ENCODE measurements around the gene WNT11.
A peak's percentile ranks its signal among the peaks of the same experiment; 100 is the strongest.

The WNT11 gene

GRCh38 chr11:76207642-76208401, 1.5 kb upstream of the WNT11 start:
- H3K9me2 ChIP-seq (replicated peaks; ENCODE audit: control insufficient read depth, low read length), result no peaks in the 10 kb centered on the region
- no peaks in the 10 kb centered on the region for H3K9me3 ChIP-seq (ENCODE audit: control insufficient read depth, insufficient read depth, low read length)
- peaks cover 41% of the 10 kb centered on the region for H3K4me1 ChIP-seq (ENCODE audit: control insufficient read depth, low read length)
- H3K36me3 ChIP-seq (ENCODE audit: control insufficient read depth, low read length), result no peaks in the 10 kb centered on the region
- no peaks in the 10 kb centered on the region; the same call in 1 of the 2 replicates for H3F3A ChIP-seq (ENCODE audit: control insufficient read depth, insufficient read depth)
- peaks cover 5% of the 10 kb centered on the region; the same call in 1 of the 2 replicates for H4K20me1 ChIP-seq (ENCODE audit: control insufficient read depth, insufficient read depth, low read depth, low read length)
- H3K27me3 ChIP-seq (ENCODE audit: control insufficient read depth, low read length), result peaks cover 79% of the 10 kb centered on the region
- peak overlapping the region; percentile 92 for H3K4me2 ChIP-seq (ENCODE audit: low read length)
- H3K4me3 ChIP-seq (ENCODE audit: low read length), result peak overlapping the region; percentile 66
- H3K27ac ChIP-seq (ENCODE audit: low read depth, low read length), result no peak overlapping the region
- TF ChIP-seq EZH2phosphoT487 (IDR thresholded peaks at IDR 0.05; ENCODE audit: borderline replicate concordance, low read length), result no peak; the same call in 1 of the 2 replicates
- TF ChIP-seq, protein P1, sequence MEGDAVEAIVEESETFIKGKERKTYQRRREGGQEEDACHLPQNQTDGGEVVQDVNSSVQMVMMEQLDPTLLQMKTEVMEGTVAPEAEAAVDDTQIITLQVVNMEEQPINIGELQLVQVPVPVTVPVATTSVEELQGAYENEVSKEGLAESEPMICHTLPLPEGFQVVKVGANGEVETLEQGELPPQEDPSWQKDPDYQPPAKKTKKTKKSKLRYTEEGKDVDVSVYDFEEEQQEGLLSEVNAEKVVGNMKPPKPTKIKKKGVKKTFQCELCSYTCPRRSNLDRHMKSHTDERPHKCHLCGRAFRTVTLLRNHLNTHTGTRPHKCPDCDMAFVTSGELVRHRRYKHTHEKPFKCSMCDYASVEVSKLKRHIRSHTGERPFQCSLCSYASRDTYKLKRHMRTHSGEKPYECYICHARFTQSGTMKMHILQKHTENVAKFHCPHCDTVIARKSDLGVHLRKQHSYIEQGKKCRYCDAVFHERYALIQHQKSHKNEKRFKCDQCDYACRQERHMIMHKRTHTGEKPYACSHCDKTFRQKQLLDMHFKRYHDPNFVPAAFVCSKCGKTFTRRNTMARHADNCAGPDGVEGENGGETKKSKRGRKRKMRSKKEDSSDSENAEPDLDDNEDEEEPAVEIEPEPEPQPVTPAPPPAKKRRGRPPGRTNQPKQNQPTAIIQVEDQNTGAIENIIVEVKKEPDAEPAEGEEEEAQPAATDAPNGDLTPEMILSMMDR (IDR thresholded peaks at IDR 0.05; ENCODE audit: low read depth, low read length, poor library complexity, severe bottlenecking), result peak; percentile 78
- H3K79me2 ChIP-seq (ENCODE audit: control insufficient read depth, low read length), result no peaks in the 10 kb centered on the region

DNA sequence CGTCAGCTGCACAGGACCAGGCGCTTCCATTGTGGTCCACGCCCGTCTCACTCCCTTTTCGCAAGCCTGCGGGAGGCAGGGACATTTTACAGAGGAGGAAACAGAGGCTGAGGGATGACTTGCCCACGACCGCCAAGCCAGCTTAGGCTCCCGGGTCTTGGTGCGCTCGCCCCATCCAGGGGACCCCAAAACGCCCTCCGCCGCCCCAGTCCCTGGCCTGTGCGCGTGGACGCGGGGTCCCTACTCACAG, 300 bp downstream of the WNT11 start:
- Histone ChIP-seq H4K20me1 (ENCODE audit: control insufficient read depth, insufficient read depth, low read depth, low read length) (peaks cover 5% of the 10 kb centered on the region; the same call in 1 of the 2 replicates), H3K27me3 (ENCODE audit: control insufficient read depth, low read length) (peaks cover 66% of the 10 kb centered on the region), H3K9me2 (replicated peaks; ENCODE audit: control insufficient read depth, low read length) (no peaks in the 10 kb centered on the region), H3F3A (ENCODE audit: control insufficient read depth, insufficient read depth) (no peaks in the 10 kb centered on the region; the same call in 1 of the 2 replicates), H3K4me3 (ENCODE audit: low read length) (peak overlapping the region; percentile 56; the same call in 1 of the 2 replicates), H3K36me3 (ENCODE audit: control insufficient read depth, low read length) (no peaks in the 10 kb centered on the region), H3K9me3 (ENCODE audit: control insufficient read depth, insufficient read depth, low read length) (no peaks in the 10 kb centered on the region), H3K79me2 (ENCODE audit: control insufficient read depth, low read length) (no peaks in the 10 kb centered on the region), H3K4me1 (ENCODE audit: control insufficient read depth, low read length) (peaks cover 41% of the 10 kb centered on the region), H3K4me2 (ENCODE audit: low read length) (peak overlapping the region; percentile 92), H3K27ac (ENCODE audit: low read depth, low read length) (no peak overlapping the region)
- no peak for TF ChIP-seq EZH2phosphoT487 (IDR thresholded peaks at IDR 0.05; ENCODE audit: borderline replicate concordance, low read length)
- TF ChIP-seq, protein P1 (IDR thresholded peaks at IDR 0.05; ENCODE audit: low read depth, low read length, poor library complexity, severe bottlenecking), result no peak

DNA sequence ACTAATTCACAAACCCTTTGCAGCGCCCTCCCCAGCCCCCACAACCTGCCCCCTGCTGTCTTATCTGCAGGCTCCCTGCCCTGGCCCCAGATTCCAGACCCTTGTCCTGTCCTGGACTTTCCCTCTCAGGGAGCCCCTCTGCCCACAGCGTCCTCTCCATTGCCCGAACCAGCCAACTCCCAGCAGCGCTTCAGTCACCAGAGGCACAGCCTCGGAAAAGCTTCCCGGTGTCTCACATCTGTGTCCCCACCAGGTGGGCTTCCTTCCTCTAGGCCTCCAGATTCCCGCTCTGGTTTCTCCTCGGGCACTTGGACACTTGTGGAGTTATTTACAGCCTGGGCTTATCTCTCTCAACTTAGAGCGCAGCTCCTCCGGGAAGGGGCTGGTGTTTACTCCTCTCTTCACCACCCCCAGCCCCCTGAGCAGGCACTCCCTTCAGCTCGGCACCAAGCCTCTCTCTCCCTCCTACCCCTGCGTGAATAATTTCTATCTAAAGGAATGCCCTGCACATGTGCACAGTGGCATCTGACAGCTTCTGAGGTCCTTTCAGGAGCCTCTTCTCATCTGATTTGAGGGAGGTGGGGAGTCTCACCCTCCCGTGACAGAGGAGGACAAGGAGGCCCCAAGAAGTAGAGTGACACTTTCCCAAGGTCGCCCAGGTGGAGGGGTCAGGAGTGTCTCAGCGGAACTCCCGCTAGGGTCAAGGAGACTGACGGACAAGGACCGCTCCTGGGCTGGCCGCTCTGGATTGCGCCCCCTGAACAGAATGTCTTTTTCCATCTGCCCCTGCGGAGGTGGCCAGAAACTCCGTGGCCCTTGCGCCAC, 838 bp downstream of the WNT11 start:
- Histone ChIP-seq H3K27ac (ENCODE audit: low read depth, low read length) (no peak overlapping the region), H3K4me1 (ENCODE audit: control insufficient read depth, low read length) (peaks cover 41% of the 10 kb centered on the region), H3K9me2 (replicated peaks; ENCODE audit: control insufficient read depth, low read length) (no peaks in the 10 kb centered on the region), H3F3A (ENCODE audit: control insufficient read depth, insufficient read depth) (no peaks in the 10 kb centered on the region; the same call in 1 of the 2 replicates), H3K4me2 (ENCODE audit: low read length) (peak overlapping the region; percentile 92), H3K27me3 (ENCODE audit: control insufficient read depth, low read length) (peaks cover 61% of the 10 kb centered on the region), H3K9me3 (ENCODE audit: control insufficient read depth, insufficient read depth, low read length) (no peaks in the 10 kb centered on the region), H4K20me1 (ENCODE audit: control insufficient read depth, insufficient read depth, low read depth, low read length) (peaks cover 5% of the 10 kb centered on the region; the same call in 1 of the 2 replicates), H3K4me3 (ENCODE audit: low read length) (peak overlapping the region; percentile 56; the same call in 1 of the 2 replicates), H3K36me3 (ENCODE audit: control insufficient read depth, low read length) (no peaks in the 10 kb centered on the region), H3K79me2 (ENCODE audit: control insufficient read depth, low read length) (no peaks in the 10 kb centered on the region)
- TF ChIP-seq EZH2phosphoT487 (IDR thresholded peaks at IDR 0.05; ENCODE audit: borderline replicate concordance, low read length), result no peak
- TF ChIP-seq, protein P1 (IDR thresholded peaks at IDR 0.05; ENCODE audit: low read depth, low read length, poor library complexity, severe bottlenecking), result no peak

Data from DOHH2 (cell line).